MCF 10A (cell line): Measurements from ENCODE around the gene SLC9C1. TPM values are rescaled to one million over a fixed set of nuclear protein-coding genes. Genes with fewer than 3 reads are reported as not detected.
A peak's percentile ranks its signal among the peaks of the same experiment; 100 is the strongest.

Source experiments
- BruUV-seq: library from RNA; stranded (reverse); fragments of 400-500 nt; replicated peaks from 2 replicates; lab custom pipeline; 2021; lab: Mats Ljungman, UMichigan
- CTCF ChIA-PET: fragments of 300-600 bp; sonication (Branson Sonifier 250); formaldehyde crosslinking; extraction: SDS; loops from one replicate; lab custom pipeline; 2021; ENCODE audit warnings: antibody characterized with exemption, inconsistent platforms; lab: Yijun Ruan, JAX
- POLR2A ChIA-PET: fragments of 300-600, 350-650 bp; sonication (Branson Sonifier 250); formaldehyde crosslinking; extraction: SDS; loops from one replicate; lab custom pipeline; 2020; ENCODE audit warnings: antibody characterized with exemption, inconsistent platforms; lab: Yijun Ruan, JAX
- DNase-seq: peaks from one replicate; pipeline ENCODE4 v3.0.0-alpha.2; 2018; ENCODE audit not compliant: unreplicated experiment
- H3K27ac Mint-ChIP-seq: one replicate; pipeline ENCODE4 v1.8.0; 2022; ENCODE audit warnings: mild to moderate bottlenecking, low read depth, mixed read lengths; ENCODE audit not compliant: unreplicated experiment
- H3K27me3 Mint-ChIP-seq: one replicate; pipeline ENCODE4 v1.8.0; 2022; ENCODE audit warnings: mixed read lengths; ENCODE audit not compliant: insufficient read depth, unreplicated experiment
- H3K36me3 Mint-ChIP-seq: one replicate; pipeline ENCODE4 v1.8.0; 2022; ENCODE audit warnings: mild to moderate bottlenecking, moderate library complexity, mixed read lengths; ENCODE audit not compliant: insufficient read depth, unreplicated experiment
- H3K4me1 Mint-ChIP-seq: one replicate; pipeline ENCODE4 v1.8.0; 2022; ENCODE audit warnings: mixed read lengths; ENCODE audit not compliant: insufficient read depth, unreplicated experiment
- H3K4me3 Mint-ChIP-seq: one replicate; pipeline ENCODE4 v1.8.0; 2022; ENCODE audit warnings: mild to moderate bottlenecking, moderate library complexity, mixed read lengths; ENCODE audit not compliant: unreplicated experiment
- H3K9me3 Mint-ChIP-seq: one replicate; pipeline ENCODE4 v1.8.0; 2022; ENCODE audit warnings: mixed read lengths; ENCODE audit not compliant: unreplicated experiment
- intact Hi-C: fragments of 100-400 bp; cut with micrococcal nuclease; formaldehyde crosslinking; loops from 2 replicates; pipeline ENCODE4 v1.14.1; 2022
- total RNA-seq: library from RNA; stranded (reverse); gene quantifications from 2 replicates; pipeline ENCODE4 v1.2.3, GENCODE V29; 2022
- TF ChIP-seq, protein P1 (sequence below): fragments of 200-600 bp; IDR thresholded peaks from one replicate; pipeline ENCODE4 v1.8.0; 2022; ENCODE audit warnings: antibody characterized with exemption, mild to moderate bottlenecking; ENCODE audit not compliant: unreplicated experiment

The SLC9C1 gene
- total RNA-seq, 1 experiment from 2014 or later = not detected

DNA sequence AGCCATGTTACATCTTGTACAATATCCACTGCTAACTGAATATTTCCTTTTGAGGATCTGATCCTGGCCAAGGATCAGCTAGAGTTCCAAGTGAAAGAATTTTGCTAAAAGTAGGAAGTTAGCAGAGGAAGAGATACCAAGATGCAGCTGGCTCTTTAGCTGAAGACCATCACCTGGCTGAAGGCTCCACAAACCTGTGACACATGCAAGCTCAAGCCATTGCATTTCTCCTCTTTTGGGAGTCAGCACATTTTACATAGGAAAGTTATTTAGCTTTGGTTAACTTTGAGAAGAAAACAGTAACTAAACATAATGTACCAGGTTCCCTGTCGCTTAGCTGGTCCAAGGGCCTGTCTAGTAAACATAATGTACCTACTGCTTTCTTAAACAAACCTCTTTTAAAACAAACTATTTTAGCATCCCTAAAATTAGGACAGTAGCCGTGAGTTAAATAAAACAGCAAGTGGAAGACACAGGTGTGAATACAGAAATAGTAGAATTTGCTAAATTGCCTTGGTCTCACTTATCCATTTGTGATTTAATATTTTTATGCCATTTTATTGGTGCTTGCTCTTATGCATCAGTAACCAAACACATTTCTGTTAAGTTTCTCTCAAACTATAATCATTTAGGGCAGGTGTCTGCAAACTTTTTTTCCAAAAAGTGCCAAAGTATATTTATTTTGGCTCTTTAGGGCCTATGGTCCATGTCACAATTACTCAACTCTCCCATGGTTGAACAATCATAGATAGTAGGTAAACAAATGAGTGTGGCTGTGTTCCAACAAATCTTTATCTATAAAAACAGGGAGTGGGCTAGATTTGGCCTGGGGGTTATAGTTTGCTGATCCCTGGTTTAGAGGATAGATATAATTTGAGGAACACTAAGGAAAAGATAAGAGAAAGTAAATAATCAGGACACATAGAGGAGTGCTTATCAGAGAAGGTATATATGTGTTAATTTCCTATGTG, 172.2 kb downstream of the SLC9C1 start:
- Mint-ChIP-seq H3K4me1 (peaks cover 7% of the 10 kb centered on the region), H3K36me3 (peaks cover 29% of the 10 kb centered on the region), H3K4me3 (no peak overlapping the region), H3K27me3 (no peaks in the 10 kb centered on the region), H3K27ac (peak overlapping the region; percentile 7), H3K9me3 (no peaks in the 10 kb centered on the region)
- CTCF ChIA-PET = interaction anchor here (0.6 to 2.2 kb wide), 6 partner anchors 10 to 397 kb away, joined by 3 to 9 read pairs (median 4); partner anchors contain the start of gene GCSAM
- POLR2A ChIA-PET = interaction anchor here (0.6 to 0.9 kb wide), 3 partner anchors 10 to 440 kb away, joined by 3 to 4 read pairs (median 4); partner anchors contain the start of gene ATG3
- intact Hi-C loops = no loop called here
- TF ChIP-seq, protein P1, sequence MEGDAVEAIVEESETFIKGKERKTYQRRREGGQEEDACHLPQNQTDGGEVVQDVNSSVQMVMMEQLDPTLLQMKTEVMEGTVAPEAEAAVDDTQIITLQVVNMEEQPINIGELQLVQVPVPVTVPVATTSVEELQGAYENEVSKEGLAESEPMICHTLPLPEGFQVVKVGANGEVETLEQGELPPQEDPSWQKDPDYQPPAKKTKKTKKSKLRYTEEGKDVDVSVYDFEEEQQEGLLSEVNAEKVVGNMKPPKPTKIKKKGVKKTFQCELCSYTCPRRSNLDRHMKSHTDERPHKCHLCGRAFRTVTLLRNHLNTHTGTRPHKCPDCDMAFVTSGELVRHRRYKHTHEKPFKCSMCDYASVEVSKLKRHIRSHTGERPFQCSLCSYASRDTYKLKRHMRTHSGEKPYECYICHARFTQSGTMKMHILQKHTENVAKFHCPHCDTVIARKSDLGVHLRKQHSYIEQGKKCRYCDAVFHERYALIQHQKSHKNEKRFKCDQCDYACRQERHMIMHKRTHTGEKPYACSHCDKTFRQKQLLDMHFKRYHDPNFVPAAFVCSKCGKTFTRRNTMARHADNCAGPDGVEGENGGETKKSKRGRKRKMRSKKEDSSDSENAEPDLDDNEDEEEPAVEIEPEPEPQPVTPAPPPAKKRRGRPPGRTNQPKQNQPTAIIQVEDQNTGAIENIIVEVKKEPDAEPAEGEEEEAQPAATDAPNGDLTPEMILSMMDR = no peak
- DNase-seq = no peak
- no TSS peak for BruUV-seq

GRCh38 chr3:112119962-112120836, 173.8 kb downstream of the SLC9C1 start:
- H3K4me1 Mint-ChIP-seq = no peaks in the 10 kb centered on the region
- DNase-seq = no peak
- TF ChIP-seq, protein P1 = no peak
- H3K9me3 Mint-ChIP-seq = no peaks in the 10 kb centered on the region
- no TSS peak for BruUV-seq
- intact Hi-C loops = no loop called here
- H3K4me3 Mint-ChIP-seq = no peak overlapping the region
- no peaks in the 10 kb centered on the region for H3K27me3 Mint-ChIP-seq
- H3K27ac Mint-ChIP-seq = no peak overlapping the region
- peaks cover 41% of the 10 kb centered on the region for H3K36me3 Mint-ChIP-seq
- POLR2A ChIA-PET = interaction anchor here (0.7 kb wide), 1 partner anchor 11 kb away, joined by 3 read pairs; no protein-coding TSS in a partner anchor
- CTCF ChIA-PET = interaction anchor here (0.6 to 1.6 kb wide), 4 partner anchors 9 to 400 kb away, joined by 3 to 9 read pairs (median 3); no protein-coding TSS in a partner anchor

- Mint-ChIP-seq H3K4me3 (no peak overlapping the region), H3K36me3 (peaks cover 41% of the 10 kb centered on the region), H3K4me1 (no peaks in the 10 kb centered on the region), H3K9me3 (no peaks in the 10 kb centered on the region), H3K27me3 (no peaks in the 10 kb centered on the region), H3K27ac (peak overlapping the region; percentile 35)
- ChIA-PET POLR2A (interaction anchor here (0.6 to 1.5 kb wide), 2 partner anchors 15 to 100 kb away, joined by 4 read pairs; partner anchors contain the start of gene GCSAM), CTCF (interaction anchor here (5.0 kb wide), 1 partner anchor 19 kb away, joined by 23 read pairs; no protein-coding TSS in a partner anchor)
- TF ChIP-seq, protein P1 = no peak
- no peak for DNase-seq
- no TSS peak for BruUV-seq
- intact Hi-C loops = no loop called here
These were observed 176.0 kb downstream of the SLC9C1 start for GRCh38 chr3:112117841-112118571.
